Posterior cingulate gyrus (tissue), 11 donors: ENCODE measurements around the gene SYT9.
A peak's percentile ranks its signal among the peaks of the same experiment; 100 is the strongest.
"Not testable (repeated sequence)": the region's sequence is repeated elsewhere in the genome, so short reads cannot be mapped to it uniquely, and the experiment has no call there.

Experiments
- DNase-seq, 10 donors: peaks; one replicate each; pipeline versions ENCODE4 v3.0.0 to v3.0.0-alpha.2; 2020 to 2021; ENCODE audit warnings: mixed read lengths in 3 of 10
- intact Hi-C: fragments of 100-400 bp; cut with DNase I; formaldehyde crosslinking; loops from one replicate; pipeline ENCODE4 v1.15.1; 2023

The SYT9 gene

DNA sequence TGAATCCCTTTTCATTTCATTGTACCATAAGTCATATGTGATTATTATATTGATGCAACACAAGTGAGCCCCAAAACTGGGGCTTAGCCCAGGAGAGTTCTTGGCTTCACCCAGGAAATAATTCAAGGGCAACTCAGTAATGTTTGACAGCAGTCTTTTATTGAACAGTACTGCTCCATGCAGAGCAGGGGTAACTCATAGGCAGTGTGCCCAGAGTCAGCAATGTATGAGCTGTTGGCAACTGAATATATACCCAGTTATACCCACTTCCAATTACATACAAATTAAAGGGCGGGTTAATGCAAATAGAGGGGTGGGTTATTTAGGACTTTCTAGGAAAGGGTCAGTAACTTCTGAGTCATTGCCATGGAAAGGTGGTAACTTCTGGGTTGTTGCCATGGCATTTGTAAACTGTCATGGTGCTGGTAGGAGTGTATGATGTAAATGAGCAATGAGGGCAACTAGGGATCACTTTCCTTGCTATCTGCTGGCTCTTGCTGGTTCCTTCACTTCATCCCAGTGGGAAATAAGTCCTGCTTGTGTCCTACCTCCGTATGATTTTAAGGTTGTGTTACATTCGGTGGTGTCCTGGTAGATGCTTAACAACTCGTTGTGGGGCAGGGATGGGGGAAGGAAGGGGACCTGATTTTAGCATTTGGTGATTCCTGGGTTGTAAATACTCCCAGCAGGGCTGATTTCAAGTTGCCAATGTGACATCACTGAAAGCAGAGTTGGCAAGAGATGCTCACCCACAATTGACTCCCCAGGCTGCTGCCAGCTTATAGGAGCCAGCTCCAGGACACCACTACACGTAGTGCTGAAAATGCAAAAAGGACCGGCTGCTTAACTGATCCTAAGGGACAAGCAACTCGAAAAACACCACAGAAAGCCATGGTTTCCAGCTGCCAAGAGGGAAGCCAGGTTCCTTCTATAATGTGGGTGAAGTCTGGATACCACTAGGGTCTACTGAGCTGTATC, 70.1 kb downstream of the SYT9 start:
- intact Hi-C loops = no loop called here
- DNase-seq = peak in 1 of 10 donors; percentile 15

DNA sequence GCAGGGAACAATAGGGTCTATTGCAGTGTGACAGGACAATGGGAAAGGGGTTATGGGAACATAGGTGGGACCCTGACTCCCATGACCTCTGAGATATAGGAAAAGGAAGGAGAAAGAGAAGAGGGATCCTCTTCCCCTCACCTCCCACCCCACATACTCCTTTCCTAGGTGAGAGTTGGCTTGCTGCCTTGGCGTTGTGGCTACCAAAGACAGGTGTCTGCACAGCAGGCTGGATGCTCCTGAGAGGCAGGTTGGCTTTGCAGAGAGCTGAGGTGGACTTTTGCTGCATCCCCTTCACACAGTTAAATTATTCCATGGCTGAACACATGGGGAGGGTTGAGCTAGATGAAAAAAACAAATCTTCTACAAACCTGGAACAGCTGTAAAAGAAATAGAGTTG, 80.7 kb downstream of the SYT9 start:
- DNase-seq = no peak
- intact Hi-C loops = no loop called here

DNA sequence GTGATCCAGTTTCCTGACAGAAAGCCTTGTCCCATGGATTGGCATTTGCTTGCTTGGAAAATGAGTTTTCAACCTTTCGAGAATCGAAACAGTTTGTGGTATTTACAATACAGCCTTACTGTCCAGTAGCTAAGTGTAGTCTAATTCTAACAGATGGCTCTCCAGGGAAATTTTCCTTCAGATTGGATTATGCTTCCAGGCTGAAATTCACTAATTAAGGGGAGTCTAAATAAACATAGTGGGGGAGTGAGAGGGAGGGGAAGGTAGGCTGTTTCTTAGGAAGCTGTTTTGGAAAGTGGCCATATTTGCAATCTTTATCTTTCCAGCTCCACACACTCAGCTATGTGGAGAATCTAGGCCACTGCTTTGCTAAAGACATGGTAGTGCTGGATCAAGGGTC, 81.3 kb downstream of the SYT9 start:
- no peak for DNase-seq
- intact Hi-C loops = no loop called here

DNA sequence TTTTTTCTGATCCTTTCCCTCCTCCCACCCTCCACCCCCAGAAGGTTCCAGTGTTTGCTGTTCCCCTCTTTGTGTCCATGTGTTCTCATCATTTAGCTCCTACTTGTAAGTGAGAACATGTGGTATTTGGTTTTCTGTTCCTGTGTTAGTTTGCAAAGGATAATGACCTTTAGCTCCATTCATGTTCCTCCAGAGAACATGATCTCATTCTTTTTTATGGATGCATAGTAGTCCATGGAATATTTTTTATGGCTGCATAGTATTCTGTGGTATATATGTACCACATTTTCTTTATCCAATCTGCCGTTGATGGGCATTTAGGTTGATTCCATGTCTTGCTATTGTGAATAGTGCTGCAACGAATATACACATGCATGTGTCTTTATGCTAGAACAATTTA, 83.7 kb downstream of the SYT9 start:
- intact Hi-C loops, DNase-seq: not testable (repeated sequence)

DNA sequence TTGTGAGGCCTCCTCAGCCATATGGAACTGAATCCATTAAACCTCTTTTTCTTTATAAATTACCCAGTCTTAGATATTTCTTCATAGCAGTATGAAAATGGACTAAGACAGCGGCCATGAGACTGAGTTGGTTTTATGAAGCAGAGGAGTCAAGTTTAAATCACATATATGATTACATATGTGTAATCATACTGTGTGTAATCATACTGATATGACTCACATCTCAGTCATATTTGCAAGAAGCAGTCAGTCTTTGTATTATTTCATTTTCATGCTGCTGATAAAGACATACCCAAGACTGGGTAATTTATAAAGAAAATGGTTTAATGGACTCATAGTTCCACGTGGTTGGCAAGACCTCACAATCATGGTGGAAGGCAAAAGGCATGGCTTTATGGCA, 89.8 kb downstream of the SYT9 start:
- no peak for DNase-seq
- intact Hi-C loops = no loop called here

DNA sequence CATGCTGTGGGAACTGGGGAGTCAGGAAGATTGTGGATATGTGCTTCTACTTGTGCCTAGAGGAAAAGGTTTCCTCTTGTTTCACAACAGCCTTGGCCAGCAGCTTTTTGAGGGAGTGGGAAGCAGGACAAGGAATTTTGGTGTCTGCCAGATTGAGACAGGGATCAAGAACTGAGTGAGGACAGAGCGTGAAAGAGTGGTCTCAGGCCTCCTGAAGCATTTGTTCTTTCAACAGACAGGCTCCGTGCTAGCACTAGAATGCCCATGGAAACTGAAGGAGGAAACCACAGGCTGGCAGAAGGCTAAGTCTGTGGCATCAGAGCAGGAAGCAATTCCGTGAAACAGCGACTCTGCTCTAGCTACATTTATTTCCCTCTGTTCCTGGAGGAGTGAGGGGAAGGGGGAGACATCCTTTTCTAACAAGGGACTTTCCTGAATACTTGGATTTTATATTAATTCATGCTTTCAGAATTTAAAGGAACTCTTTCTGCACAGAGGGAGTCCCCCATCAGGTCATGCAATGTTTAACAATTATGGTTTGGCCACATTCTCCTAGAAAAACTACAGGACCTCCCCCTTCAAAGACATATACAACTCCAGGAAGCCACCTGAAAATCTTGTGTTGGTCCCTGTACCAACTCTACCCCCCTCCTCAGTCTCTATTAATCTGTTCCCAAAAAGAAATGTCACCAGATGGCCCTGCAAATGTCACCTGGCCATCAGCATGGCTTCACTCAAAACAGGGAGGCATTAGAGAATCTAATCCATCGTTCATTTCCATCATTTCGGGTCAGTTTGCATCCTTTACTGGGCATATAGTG, 96.1 kb downstream of the SYT9 start:
- intact Hi-C loops = no loop called here
- no peak for DNase-seq

DNA sequence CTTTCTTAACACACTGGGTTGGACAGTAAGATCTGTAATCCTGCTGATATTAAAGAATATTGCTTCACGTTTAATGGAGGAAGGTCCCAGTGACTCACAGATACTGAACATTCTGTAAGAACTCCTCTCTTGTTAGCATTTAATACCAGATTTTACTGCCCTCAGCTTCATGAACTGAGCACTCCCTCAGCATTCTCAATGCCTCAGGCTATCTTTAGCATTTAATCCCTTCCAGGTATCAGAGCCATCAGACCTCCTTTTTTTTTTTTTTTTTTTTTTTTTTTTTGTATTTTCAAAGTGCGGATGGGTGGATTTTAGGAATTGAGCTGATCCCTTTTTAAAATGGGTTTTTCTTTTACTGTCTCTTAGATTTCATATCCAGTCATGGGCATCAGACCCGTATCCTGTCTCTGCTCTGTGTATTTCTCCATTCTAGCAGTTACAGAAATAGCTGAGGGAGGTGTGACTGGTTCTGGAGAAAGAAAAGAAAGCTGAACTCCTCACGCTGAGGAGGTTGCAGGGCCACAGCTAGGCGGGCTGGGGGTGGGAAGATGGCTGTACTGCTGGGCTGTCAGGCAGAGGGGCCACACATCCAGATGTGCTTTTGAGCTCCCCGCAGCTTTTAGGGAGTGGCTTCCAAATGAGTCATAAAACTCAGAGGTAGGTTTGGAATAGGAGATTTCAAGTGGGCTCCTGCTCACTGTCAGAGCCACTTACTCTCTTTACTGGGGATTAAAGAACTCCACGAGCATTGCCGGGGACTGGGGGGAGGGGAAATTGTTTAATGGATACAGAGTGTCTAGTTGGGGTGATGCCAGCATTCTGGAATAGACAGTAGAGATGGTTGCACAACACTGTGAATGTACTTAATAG, 97.0 kb downstream of the SYT9 start:
- intact Hi-C loops = no loop called here
- no peak for DNase-seq

DNA sequence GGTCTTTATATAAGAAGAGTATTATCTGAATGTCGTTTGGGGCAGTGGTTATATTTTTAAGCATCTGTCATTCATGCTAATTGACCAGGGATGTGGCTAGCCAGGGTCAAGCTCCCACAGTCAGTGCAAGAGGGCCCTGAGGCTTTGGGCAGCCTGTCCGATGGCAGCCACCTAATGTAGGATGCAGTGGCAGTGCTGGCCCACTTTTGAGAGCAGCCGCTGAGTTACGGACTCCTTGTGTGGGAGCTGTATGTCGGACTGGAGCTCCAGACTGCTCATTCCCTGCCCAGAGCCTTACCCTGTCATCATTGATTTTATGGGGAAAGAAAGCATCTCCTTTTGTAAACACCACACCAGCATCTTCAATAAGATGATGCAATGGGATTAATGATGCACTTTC, 99.5 kb downstream of the SYT9 start:
- peak in 1 of 10 donors; percentile 69 for DNase-seq
- intact Hi-C loops = no loop called here

DNA sequence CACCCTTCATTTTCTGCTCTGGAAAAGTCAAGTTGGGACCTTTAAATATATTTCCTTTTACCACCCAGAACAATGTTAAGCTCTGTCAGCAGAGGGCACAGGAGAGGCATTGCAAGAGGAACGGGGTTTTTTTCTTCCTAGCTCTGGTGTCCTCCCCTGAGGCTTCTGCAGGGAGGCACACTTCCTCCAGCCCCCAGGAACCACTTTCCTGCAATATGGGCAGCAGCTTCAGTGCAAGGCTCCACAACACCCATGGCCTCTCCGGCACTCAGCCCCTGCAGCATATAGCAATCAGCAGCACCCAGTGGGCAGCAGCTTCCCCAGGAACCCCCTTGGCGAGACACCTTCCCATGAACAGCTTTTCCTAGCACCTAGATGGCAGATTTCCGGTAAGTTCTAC, 101.4 kb downstream of the SYT9 start:
- no peak for DNase-seq

DNA sequence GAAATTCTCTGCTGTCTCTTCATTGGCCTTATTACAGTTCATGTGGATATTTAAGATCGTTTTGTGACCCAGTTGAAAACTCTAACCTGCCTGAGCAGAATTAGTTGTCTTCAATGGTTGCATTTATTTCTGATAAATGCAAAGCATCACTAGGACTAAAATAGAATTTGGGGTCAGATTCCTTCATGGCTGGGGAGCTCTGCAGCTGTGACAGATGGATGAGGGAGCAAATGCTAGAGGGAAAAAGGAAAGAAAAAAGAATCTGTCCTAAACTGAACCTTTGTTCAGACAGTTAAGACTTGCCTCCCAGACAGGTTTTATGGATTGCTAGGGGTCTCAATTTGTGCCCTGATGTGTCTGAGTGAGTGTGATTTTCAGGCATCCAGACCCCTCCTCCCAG, 113.0 kb downstream of the SYT9 start:
- intact Hi-C loops = no loop called here
- no peak for DNase-seq

More for the DNA sequence above, 101.4 kb downstream of the SYT9 start:
- intact Hi-C loops = no loop called here

DNA sequence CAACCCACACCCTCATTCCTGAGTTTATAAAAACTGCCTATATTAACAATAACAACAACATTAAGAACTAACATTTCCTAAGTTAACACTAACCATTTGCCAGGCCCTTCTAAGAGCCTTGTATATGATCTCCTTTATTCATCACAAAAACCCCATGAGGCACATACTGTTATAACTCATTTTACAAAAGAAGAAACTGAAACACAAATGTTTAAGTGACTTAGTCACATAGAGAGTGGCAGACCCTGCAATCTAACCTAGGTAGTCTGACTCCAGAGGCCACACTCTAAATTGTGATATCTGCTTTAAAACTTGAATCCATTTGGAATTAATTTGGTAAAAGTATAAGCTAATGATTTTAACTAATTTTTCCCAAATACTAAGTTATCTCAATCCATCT, 116.1 kb downstream of the SYT9 start:
- intact Hi-C loops = no loop called here
- no peak for DNase-seq

DNA sequence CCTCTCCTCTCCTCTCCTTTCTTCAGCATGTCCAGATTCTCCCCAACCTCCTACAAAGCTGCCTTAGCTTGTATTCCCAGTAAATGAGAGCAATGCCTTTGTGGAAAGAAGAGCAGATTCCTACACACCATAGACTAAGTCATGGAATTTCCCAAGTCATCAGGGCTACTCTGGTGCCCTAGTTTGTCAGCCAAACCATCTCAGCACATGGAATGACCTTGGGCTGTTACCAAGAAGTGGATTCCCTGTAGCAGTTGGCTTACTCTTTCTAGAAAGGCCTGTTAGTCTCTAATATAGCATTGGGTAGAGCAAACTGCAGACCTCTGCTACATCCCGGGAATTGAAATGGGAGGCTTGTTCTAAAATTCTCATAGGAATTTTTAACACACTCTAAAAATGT, 124.7 kb downstream of the SYT9 start:
- DNase-seq = no peak
- intact Hi-C loops = no loop called here

DNA sequence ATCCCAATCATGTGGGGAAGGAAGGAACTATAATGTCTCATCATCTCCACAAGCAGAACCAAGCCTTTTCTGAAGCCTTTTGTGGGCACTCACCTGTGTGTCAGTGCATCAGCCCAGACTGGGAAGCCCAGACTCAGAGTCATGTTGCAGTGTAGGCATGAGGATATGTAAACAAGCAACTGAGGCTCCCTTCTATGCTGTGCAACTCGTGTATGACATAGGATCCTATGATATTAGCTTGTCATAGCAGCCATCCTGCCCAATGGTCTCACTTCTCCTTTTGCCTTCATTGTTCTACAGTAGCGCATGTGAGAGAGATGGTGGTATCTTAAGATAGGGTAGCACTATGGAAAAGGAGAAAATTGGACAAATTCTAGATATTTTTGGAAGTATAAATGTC, 130.2 kb downstream of the SYT9 start:
- DNase-seq = no peak
- intact Hi-C loops = no loop called here

DNA sequence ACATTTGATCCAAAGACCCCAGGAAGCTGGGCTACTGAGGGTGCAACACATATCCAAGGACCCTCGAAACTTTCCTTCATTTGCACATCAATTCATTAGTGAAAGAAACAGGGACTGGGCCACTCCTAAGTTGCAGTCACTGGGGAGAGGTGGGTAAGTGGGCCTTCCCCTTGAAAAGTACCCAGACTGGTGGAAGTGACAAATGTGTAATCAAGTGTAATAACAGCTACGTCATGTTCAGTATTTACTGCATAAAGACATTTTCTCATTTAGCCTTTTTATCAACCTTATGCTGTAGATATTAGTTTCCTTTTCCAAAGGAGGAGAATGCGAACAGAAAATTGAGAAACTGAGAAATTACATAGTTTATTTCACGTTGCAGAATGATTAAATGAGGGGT, 131.7 kb downstream of the SYT9 start:
- intact Hi-C loops = no loop called here
- DNase-seq = no peak

DNA sequence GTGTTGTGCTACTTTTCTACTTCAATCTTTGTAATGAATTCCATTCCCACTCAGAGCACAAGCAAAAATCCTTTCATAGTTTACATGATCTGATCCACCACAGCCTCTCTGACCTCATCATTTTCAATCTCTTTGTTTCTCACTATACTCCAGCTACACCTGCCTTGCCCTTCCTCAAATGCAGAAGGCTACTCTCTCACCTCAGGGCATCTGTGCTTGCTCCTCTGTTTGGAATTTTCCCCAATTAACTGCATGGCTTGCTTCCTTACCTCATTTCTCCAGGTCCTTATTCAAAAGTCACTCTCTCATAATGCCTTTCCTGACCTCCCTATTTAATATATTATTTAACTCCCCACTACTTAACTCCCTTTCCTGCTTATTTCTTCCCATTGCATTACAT, 133.0 kb downstream of the SYT9 start:
- intact Hi-C loops = no loop called here
- DNase-seq = no peak

DNA sequence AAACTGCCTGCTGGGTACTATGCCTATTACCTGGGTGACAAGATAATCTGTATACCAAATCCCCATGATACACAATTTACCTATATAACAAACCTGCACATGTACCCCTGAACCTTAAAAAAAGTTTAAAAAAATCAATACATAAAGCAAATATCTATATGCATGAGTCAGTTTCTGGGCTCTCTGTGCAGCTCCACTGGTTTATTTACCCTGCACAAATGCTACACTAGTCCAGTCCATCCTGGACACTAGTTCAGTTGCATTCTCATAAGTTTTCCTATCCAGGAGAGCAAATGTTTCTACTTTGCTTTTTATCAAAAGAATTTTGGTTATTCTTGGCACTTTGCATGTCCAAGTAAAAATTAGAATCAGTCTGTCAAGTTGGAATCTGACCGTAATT, 133.8 kb downstream of the SYT9 start:
- DNase-seq = no peak
- intact Hi-C loops = no loop called here

DNA sequence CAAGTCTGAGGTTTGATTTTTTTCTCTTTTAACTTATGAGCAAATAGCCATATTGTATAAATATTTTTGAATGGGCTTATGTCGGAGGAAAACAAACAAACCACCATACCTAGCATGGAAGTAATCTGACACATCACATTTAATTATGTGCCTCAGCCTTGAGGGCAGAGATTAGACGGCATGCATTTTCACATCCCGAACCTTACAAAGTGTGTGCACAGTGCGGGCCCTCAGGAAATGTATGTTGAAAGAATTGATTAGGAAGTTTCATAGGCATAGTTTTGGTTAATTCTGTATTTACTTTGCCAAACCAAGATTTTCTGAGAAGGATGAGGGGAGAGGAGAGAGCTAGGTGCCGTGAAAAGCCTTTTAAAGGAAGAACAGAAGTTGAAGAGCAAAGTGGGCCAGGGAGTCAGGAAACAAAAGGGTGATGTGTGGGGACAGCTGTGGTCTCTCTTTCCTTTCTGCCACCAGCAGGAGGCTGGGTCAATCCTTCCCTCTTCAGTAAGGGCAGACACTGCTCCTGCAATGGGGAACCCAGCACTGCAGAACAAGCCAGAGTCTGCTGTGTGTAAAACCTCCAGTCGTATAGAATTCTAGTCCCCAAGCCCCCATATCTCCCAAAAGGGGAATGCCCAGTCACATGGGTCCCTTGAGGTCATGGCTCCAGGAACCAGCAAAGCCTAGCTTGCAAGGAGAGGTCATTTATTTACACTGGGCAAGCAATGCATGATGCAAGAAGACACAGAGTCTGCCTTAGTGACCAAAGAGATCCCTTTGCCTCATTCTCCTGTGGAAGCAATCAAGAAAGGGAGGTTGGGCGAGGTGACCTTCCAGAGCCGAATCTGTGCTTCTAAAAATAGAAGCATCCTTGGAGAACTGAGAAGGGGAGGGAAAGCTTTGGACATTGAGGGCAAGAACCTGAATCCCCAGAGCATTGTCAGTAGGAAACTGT, 162.5 kb downstream of the SYT9 start:
- intact Hi-C loops = no loop called here
- DNase-seq = no peak

DNA sequence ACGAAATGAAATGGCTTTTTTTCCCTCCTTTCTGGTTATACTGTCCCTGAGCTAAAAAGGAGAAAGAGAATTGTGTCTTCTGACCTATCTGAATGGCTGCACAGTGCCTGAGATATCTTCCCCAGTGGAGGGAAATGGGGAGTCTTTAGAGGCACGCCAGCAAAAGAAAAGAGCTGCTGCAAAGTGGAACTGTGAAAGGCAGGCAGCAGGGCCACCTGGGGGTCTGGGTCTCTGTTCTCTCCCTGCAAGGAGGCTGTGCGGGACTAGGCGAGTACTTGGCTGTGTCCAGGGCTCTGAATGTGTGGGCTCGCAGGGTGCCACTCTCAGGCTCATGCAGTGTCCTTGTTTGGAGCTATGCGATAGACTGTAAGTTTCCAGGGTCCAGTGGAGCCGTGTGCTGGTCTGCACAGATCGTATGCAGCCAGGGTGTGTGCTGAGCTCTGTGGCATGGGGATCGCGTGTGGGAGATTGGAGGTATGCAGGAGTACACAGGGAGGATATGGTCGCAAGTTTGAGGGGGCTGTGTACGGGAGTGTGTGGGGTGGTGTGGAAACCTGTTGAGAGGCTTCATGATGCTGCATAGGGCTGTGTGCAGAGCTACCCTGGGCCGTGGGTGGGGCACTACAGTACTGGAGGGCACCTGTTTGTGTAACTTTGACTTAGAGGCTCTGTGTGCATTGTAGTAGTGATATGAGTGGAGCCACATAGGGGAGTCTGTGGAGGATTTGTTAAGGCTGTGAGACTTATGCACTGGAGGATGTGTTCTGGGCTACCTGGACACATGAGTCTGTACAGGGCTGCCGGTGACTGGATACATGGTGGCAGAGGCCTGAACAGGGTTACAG, 163.5 kb downstream of the SYT9 start:
- intact Hi-C loops = no loop called here
- DNase-seq = no peak

DNA sequence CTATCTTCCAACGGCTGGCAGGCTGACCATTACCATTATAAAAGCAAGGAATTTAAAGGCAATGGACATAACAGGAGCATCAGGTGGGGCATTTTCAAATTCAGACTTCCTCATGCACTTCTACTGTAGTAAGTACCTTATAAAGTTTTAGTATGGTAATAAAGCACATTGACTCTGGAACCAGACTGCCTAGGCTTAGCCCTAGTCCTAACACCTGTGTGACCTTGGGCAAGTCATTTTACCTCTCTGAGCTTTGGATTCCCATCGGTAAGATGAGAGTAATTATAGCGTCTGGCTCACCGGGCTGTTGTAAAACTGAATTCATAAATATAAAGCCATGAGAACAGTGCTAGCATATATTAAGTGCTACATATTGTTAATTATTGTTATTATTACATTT, 164.4 kb downstream of the SYT9 start:
- DNase-seq = no peak

More for the DNA sequence above, 164.4 kb downstream of the SYT9 start:
- intact Hi-C loops = no loop called here
